Measurements from ENCODE around the gene TBC1D20. TPM values are rescaled to one million over a fixed set of nuclear protein-coding genes. Genes with fewer than 3 reads are reported as not detected.
"Not testable (repeated sequence)": the region's sequence is repeated elsewhere in the genome, so short reads cannot be mapped to it uniquely, and the experiment has no call there.

Gene TBC1D20
- total RNA-seq (10 to 100 TPM; 24.9 to 40.1 (median 34.8) TPM), polyA plus RNA-seq (10 to 100 TPM; 19.1 to 37.7 TPM)
- long read RNA-seq, donor 1, full-length matches to known transcripts: 2 of 16 reads
- long read RNA-seq, donor 1, partial matches to known transcripts: 3 of 16 reads
- long read RNA-seq, donor 1, other reads (novel, unspliced or antisense): 11 of 16 reads
- long read RNA-seq, donor 2, full-length matches to known transcripts: 19 of 19 reads
- long read RNA-seq, donor 2, partial matches to known transcripts: 0 of 19 reads
- long read RNA-seq, donor 2, other reads (novel, unspliced or antisense): 0 of 19 reads
- long read RNA-seq, donor 3, full-length matches to known transcripts: 95 of 143 reads
- long read RNA-seq, donor 3, partial matches to known transcripts: 26 of 143 reads
- long read RNA-seq, donor 3, other reads (novel, unspliced or antisense): 22 of 143 reads

- intact Hi-C loops (cut with DNase I): loop anchor here in 1 of 4 donors (5.0 to 10.0 kb wide), 2 partner anchors 58 to 110 kb away; partner anchors contain the start of gene RBCK1
- peak within 1 kb of the TSS; percentile 73 for H3K4me3 ChIP-seq
- WGBS, 3 donors: 0 to 2% (median 1%) methylated on average over 55 to 80 of the region's 80 CpGs
- TF ChIP-seq POLR2A (IDR thresholded peaks at IDR 0.05) (peak; percentile 73), CTCF (IDR thresholded peaks at IDR 0.05) (peak in 2 of 3 donors; percentile 19 to 20), EP300 (IDR thresholded peaks at IDR 0.05) (no peak)
- peak within 1 kb of the TSS; percentile 79 to 91 for H3K27ac ChIP-seq
- H3K27me3 ChIP-seq: no peaks in the 10 kb centered on the region
- no peaks in the 10 kb centered on the region for H3K36me3 ChIP-seq
- no peaks in the 10 kb centered on the region for H3K9me3 ChIP-seq
- H3K4me1 ChIP-seq (ENCODE audit: insufficient read depth): peaks cover 6% of the 10 kb centered on the region
- DNase-seq: peak; percentile 82 to 90 (median 87)
These were observed at the start of gene TBC1D20 for GRCh38 chr20:462199-462991. TSS of gene TBC1D20 (minus strand) at chr20:462533. CDS start at chr20:462405, 128 bp downstream.

- H3K4me1 ChIP-seq (ENCODE audit: insufficient read depth); H3K4me3 ChIP-seq; H3K27ac ChIP-seq; H3K27me3 ChIP-seq; H3K36me3 ChIP-seq; H3K9me3 ChIP-seq; intact Hi-C loops (cut with DNase I); DNase-seq: not testable (repeated sequence)
- WGBS, 3 donors: 71 to 79% (median 72%) methylated on average over 9 of the region's 9 CpGs
These were observed 48.2 kb upstream of the TBC1D20 start for GRCh38 chr20:510328-511057.

- H3K36me3 ChIP-seq; intact Hi-C loops (cut with DNase I); H3K4me3 ChIP-seq; H3K27me3 ChIP-seq; DNase-seq; H3K27ac ChIP-seq; H3K4me1 ChIP-seq (ENCODE audit: insufficient read depth); H3K9me3 ChIP-seq: not testable (repeated sequence)
- 27 to 39% (median 36%) methylated on average over 6 of the region's 6 CpGs for whole genome bisulfite sequencing, 3 donors
These were observed 46.0 kb upstream of the TBC1D20 start for GRCh38 chr20:508364-508787.

GRCh38 chr20:507761-508332, 45.5 kb upstream of the TBC1D20 start:
- Histone ChIP-seq H3K27ac (no peak overlapping the region), H3K4me1 (ENCODE audit: insufficient read depth) (no peaks in the 10 kb centered on the region), H3K36me3 (no peaks in the 10 kb centered on the region), H3K4me3 (no peak overlapping the region), H3K9me3 (no peaks in the 10 kb centered on the region), H3K27me3 (no peaks in the 10 kb centered on the region)
- intact Hi-C loops (cut with DNase I): no loop called here
- WGBS, 3 donors: 81 to 89% (median 86%) methylated on average over 7 of the region's 7 CpGs
- no peak for TF ChIP-seq POLR2A (IDR thresholded peaks at IDR 0.05)
- no peak for TF ChIP-seq CTCF (IDR thresholded peaks at IDR 0.05)
- no peak for TF ChIP-seq EP300 (IDR thresholded peaks at IDR 0.05)
- DNase-seq: no peak
